ENCODE data around the gene TRIM17. TPM values are rescaled to one million over a fixed set of nuclear protein-coding genes. Genes with fewer than 3 reads are reported as not detected.
A peak's percentile ranks its signal among the peaks of the same experiment; 100 is the strongest.

Gene TRIM17, protein sequence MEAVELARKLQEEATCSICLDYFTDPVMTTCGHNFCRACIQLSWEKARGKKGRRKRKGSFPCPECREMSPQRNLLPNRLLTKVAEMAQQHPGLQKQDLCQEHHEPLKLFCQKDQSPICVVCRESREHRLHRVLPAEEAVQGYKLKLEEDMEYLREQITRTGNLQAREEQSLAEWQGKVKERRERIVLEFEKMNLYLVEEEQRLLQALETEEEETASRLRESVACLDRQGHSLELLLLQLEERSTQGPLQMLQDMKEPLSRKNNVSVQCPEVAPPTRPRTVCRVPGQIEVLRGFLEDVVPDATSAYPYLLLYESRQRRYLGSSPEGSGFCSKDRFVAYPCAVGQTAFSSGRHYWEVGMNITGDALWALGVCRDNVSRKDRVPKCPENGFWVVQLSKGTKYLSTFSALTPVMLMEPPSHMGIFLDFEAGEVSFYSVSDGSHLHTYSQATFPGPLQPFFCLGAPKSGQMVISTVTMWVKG
- total RNA-seq = 1.3 and 1.8 TPM in 2 replicates
- long read RNA-seq, partial matches to known transcripts = 0 of 1 reads
- long read RNA-seq, other reads (novel, unspliced or antisense) = 1 of 1 reads

DNA sequence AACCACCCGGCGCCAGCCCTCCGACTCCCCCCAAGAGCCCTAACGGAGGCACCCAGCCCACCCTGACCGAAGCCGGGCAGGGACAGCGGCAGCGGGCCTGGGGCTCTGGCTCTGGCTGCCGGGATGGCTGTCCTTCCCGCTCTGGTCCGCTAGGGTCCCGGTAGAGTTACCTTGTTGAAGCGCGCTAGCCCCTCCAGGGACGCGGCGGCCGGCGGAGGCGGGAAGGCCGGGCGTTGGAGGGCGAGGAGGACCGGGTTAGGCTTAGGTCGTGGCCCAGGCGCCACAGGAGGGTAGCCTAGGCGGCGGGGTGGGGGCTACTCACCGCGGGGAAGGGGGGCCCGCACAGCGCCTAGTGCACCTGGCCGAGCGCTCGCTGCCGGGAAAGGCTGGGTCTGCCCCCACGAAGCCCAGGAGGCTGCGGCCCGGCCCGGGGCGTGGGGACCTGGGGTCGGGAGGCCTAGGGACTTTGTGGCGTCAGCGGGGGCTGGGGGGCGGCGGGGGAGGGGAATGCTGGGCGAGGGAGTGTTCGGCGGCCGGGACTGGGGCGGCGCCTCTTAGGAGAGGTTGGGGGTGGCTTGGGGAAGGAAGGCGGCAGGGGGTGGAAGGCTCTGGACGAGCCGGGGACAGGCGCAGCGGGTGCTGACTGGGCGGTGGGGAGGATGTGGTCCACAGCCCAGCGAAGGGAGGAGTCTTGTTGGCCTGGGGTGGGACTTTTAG, at the start of gene TRIM17:
TSS of gene TRIM17 (minus strand) at position 645 of the 717 bp plus-strand sequence. CDS start 1,789 bp downstream, outside the sequence.
- no peak within 1 kb of the TSS for H3K27ac Mint-ChIP-seq (ENCODE audit: unreplicated experiment)
- no peak for DNase-seq (ENCODE audit: extremely low spot score, unreplicated experiment)
- peak within 1 kb of the TSS; percentile 70 for H3K4me3 Mint-ChIP-seq (ENCODE audit: unreplicated experiment)
- peaks cover 2% of the 10 kb centered on the region for H3K36me3 Mint-ChIP-seq (ENCODE audit: unreplicated experiment)
- TF ChIP-seq, protein P1, sequence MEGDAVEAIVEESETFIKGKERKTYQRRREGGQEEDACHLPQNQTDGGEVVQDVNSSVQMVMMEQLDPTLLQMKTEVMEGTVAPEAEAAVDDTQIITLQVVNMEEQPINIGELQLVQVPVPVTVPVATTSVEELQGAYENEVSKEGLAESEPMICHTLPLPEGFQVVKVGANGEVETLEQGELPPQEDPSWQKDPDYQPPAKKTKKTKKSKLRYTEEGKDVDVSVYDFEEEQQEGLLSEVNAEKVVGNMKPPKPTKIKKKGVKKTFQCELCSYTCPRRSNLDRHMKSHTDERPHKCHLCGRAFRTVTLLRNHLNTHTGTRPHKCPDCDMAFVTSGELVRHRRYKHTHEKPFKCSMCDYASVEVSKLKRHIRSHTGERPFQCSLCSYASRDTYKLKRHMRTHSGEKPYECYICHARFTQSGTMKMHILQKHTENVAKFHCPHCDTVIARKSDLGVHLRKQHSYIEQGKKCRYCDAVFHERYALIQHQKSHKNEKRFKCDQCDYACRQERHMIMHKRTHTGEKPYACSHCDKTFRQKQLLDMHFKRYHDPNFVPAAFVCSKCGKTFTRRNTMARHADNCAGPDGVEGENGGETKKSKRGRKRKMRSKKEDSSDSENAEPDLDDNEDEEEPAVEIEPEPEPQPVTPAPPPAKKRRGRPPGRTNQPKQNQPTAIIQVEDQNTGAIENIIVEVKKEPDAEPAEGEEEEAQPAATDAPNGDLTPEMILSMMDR (IDR thresholded peaks at IDR 0.05) = peak; percentile 49
- H3K9me3 Mint-ChIP-seq (ENCODE audit: unreplicated experiment) = no peaks in the 10 kb centered on the region
- H3K27me3 Mint-ChIP-seq (ENCODE audit: unreplicated experiment) = no peaks in the 10 kb centered on the region
- H3K4me1 Mint-ChIP-seq (ENCODE audit: unreplicated experiment) = peaks cover 9% of the 10 kb centered on the region

DNA sequence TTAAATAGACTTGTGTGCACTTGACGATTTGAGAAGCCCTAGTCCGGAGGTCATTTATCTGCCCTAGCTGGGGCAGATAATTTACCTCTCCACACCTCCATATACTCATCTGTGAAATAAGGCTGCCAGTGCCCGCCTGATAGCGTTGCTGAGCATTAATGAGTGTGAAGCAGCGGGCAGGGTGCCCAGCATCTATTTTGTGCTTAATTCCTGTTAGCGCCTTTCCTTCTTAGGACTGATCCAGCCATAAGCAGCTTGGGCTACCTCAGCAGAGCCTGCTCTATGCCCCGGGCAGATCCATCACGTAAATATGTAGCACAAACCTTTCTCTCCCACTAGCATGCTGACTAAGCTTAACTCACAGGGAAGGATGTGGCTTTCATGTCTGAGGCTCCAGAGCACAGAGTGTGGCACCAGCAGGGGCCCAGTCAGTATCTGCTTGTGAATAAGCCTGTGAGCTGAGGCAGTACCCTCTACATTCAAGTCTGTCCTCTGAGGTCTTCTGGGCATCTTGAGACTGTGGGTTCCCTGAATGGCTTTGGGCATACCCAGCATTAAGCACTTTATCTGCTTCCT, 49.0 kb upstream of the TRIM17 start:
- H3K9me3 Mint-ChIP-seq (ENCODE audit: unreplicated experiment) = no peaks in the 10 kb centered on the region
- H3K4me3 Mint-ChIP-seq (ENCODE audit: unreplicated experiment) = peak overlapping the region; percentile 7
- TF ChIP-seq, protein P1 (IDR thresholded peaks at IDR 0.05) = no peak
- H3K27me3 Mint-ChIP-seq (ENCODE audit: unreplicated experiment) = peaks cover 66% of the 10 kb centered on the region
- H3K27ac Mint-ChIP-seq (ENCODE audit: unreplicated experiment) = no peak overlapping the region
- H3K36me3 Mint-ChIP-seq (ENCODE audit: unreplicated experiment) = no peaks in the 10 kb centered on the region
- DNase-seq (ENCODE audit: extremely low spot score, unreplicated experiment) = no peak
- H3K4me1 Mint-ChIP-seq (ENCODE audit: unreplicated experiment) = peaks cover 20% of the 10 kb centered on the region

DNA sequence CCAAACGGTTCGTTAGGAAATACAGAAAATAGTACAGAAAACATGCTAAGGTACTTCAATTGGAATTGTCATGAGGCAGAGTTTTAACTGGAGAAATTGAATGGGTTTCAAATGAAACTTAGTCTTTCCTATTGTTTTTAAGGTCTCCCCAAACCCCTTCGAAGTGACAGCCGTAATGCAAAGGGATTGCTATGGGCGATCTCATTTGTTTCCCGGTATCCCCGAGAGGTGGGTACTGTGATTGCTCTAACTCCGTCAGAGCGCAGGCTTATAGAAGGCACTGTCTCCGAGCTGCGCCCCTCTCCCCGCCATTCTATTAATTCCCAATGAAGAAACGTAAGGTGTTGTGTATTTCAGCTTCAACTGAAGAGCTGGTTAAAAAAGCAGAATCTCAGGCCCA, 48.5 kb upstream of the TRIM17 start:
- TF ChIP-seq, protein P1 (IDR thresholded peaks at IDR 0.05) = no peak
- peaks cover 68% of the 10 kb centered on the region for H3K27me3 Mint-ChIP-seq (ENCODE audit: unreplicated experiment)
- H3K9me3 Mint-ChIP-seq (ENCODE audit: unreplicated experiment) = no peaks in the 10 kb centered on the region
- DNase-seq (ENCODE audit: extremely low spot score, unreplicated experiment) = no peak
- no peaks in the 10 kb centered on the region for H3K36me3 Mint-ChIP-seq (ENCODE audit: unreplicated experiment)
- H3K27ac Mint-ChIP-seq (ENCODE audit: unreplicated experiment) = no peak overlapping the region
- peak overlapping the region; percentile 80 for H3K4me3 Mint-ChIP-seq (ENCODE audit: unreplicated experiment)
- H3K4me1 Mint-ChIP-seq (ENCODE audit: unreplicated experiment) = peaks cover 21% of the 10 kb centered on the region

DNA sequence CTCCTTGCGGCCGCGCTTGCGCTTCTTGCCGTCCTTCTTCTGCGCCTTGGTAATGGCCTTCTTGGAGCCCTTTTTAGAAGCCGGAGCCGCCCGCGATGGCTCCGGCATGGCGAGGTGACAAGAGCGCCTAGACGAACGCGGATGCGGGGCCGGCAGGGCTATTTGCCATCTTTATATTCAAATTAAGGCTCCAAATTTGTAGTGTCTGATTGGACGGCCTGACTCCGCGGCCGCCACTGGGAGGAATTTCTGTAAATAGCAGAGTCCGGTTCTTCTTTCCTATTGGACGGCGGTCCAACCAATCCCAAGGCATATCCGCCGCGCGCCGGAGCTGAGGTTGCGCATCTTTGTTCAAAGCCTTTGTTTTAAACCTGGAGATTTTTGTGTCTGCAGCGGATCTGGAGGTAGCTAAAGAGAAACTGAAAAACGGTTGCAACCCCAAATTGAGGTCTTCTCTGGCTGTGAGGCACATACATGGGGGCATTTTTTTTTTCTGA, 47.9 kb upstream of the TRIM17 start:
- TF ChIP-seq, protein P1 (IDR thresholded peaks at IDR 0.05) = no peak
- H3K27ac Mint-ChIP-seq (ENCODE audit: unreplicated experiment) = no peak overlapping the region

More for the DNA sequence above, 47.9 kb upstream of the TRIM17 start:
- H3K36me3 Mint-ChIP-seq (ENCODE audit: unreplicated experiment) = no peaks in the 10 kb centered on the region
- peaks cover 68% of the 10 kb centered on the region for H3K27me3 Mint-ChIP-seq (ENCODE audit: unreplicated experiment)
- H3K4me1 Mint-ChIP-seq (ENCODE audit: unreplicated experiment) = peaks cover 21% of the 10 kb centered on the region
- H3K9me3 Mint-ChIP-seq (ENCODE audit: unreplicated experiment) = no peaks in the 10 kb centered on the region
- H3K4me3 Mint-ChIP-seq (ENCODE audit: unreplicated experiment) = peak overlapping the region; percentile 80
- DNase-seq (ENCODE audit: extremely low spot score, unreplicated experiment) = no peak
